Ovary (tissue), 9 donors: Measurements from ENCODE around the gene C11orf54. TPM values are rescaled to one million over a fixed set of nuclear protein-coding genes. Genes with fewer than 3 reads are reported as not detected.
A peak's percentile ranks its signal among the peaks of the same experiment; 100 is the strongest.

Source experiments
- DNase-seq, 5 donors: peaks; one replicate each; pipeline ENCODE4 v3.0.0-alpha.2; 2019 to 2020
- H3K27ac ChIP-seq, 2 donors: fragments of 200-600 bp; one replicate each; pipeline versions ENCODE4 v1.5.1 to v1.8.0; 2019 to 2022
- H3K27me3 ChIP-seq: fragments of 200-600 bp; one replicate; pipeline ENCODE4 v1.8.0; 2022
- H3K36me3 ChIP-seq: fragments of 200-600 bp; sonication (generic); one replicate; pipeline ENCODE4 v1.5.1; 2019
- H3K4me1 ChIP-seq: one replicate; pipeline ENCODE4 v1.8.1; 2013; ENCODE audit warnings: mild to moderate bottlenecking, moderate library complexity; ENCODE audit not compliant: insufficient read depth
- H3K4me3 ChIP-seq: fragments of 200-600 bp; sonication (generic); one replicate; pipeline ENCODE4 v1.5.1; 2017
- H3K9me3 ChIP-seq, 2 donors: fragments of 200-600 bp in 1 of 2; sonication (generic) in 1 of 2; one replicate each; pipeline versions ENCODE4 v1.5.1 to v1.8.1; 2013 to 2019; ENCODE audit warnings: mild to moderate bottlenecking in 1 of 2, moderate library complexity in 1 of 2
- CTCF ChIP-seq, 3 donors: fragments of 450-650 bp in 2 of 3; fragments of 200-600 bp in 1 of 3; IDR thresholded peaks; one replicate each; pipeline versions ENCODE4 v1.5.1 to v1.8.0; 2016 to 2022; ENCODE audit warnings: antibody characterized with exemption in 3 of 3, mild to moderate bottlenecking in 1 of 3
- EP300 ChIP-seq: sonication (generic); formaldehyde crosslinking; IDR thresholded peaks from one replicate; pipeline ENCODE4 v1.6.1; 2017; ENCODE audit warnings: antibody characterized with exemption
- POLR2A ChIP-seq: fragments of 450-650 bp; IDR thresholded peaks from one replicate; pipeline ENCODE4 v1.6.1; 2017; ENCODE audit warnings: antibody characterized with exemption, mild to moderate bottlenecking, moderate library complexity
- WGBS, 3 donors: extraction: QIAGEN DNeasy Blood & Tissue Kit in 1 of 3; methylation state at CpG; one replicate each; pipeline versions ENCODE4 v1.1.5 to v1.1.7; 2013 to 2017; 5-methylcytosine and 5-hydroxymethylcytosine counted together
- intact Hi-C, 4 donors: fragments of 100-400 bp; cut with DNase I; formaldehyde crosslinking; loops; one replicate each; pipeline versions ENCODE4 v1.11.0 to v1.15.1; 2022 to 2023
- microRNA counts: library from miRNA; unstranded; fragments of <30 nt; microRNA quantifications from one replicate; lab custom pipeline; 2016
- microRNA-seq, 3 donors: library from miRNA; unstranded; fragments of <30 nt; microRNA quantifications; one replicate each; pipeline versions ENCODE4 to v1.2.0, GENCODE V29; 2019 to 2020
- polyA plus RNA-seq, 2 donors: library from polyadenylated mRNA; stranded (reverse); fragments of 200-250 nt in 1 of 2; fragments of 350-450 nt in 1 of 2; fragmentation: Illumina TruSeq in 1 of 2; extraction: RNeasy Lipid Tissue Mini Kit (QIAGEN cat#74804) in 1 of 2; gene quantifications; one replicate each; pipeline ENCODE4 v1.2.3, GENCODE V29; 2013 to 2014
- small RNA-seq: library from RNA; depleted of rRNA; stranded (forward); fragments of <200 nt; gene quantifications from one replicate; pipeline ENCODE3, GENCODE V24; 2016
- total RNA-seq, 7 donors: library from RNA; depleted of rRNA in 2 of 7; stranded (reverse); fragments of >200 nt in 2 of 7; fragmentation: NEBNext Ultra II Directional in 3 of 7; extraction: Animal tissue kit (Norgen Biotek cat#: 25700) in 3 of 7; gene quantifications; one replicate each; pipeline versions ENCODE4 v1.1.0 to v1.2.4, GENCODE V29; 2016 to 2023
- donor health status: DM: no; HTN: no; CAD: no; lungs with moderate emphysema.
- donor health status: DM: no; HTN: no; CAD: no.
- donor health status: Bipolar disorder and iron deficiency.
- donor health status: DM: yes; HTN: yes; CAD: no.
- donor health status: DM: no; HTN: no; CAD: no.
- donor health status: DM: yes; HTN: yes; CAD: no.

Gene C11orf54
- total and polyA plus RNA-seq, 9 donors = 22.8 to 48.0 (median 36.0) TPM

GRCh38 chr11:93807980-93808379 is 66.5 kb downstream of the C11orf54 start:
- intact Hi-C loops = no loop called here
- Histone ChIP-seq H3K27me3 (no peaks in the 10 kb centered on the region), H3K27ac (no peak overlapping the region)

GRCh38 chr11:93813974-93814373 is 72.5 kb downstream of the C11orf54 start:
- H3K36me3 ChIP-seq = no peaks in the 10 kb centered on the region
- no peak overlapping the region for H3K27ac ChIP-seq
- no peaks in the 10 kb centered on the region for H3K4me1 ChIP-seq
- H3K4me3 ChIP-seq = no peak overlapping the region
- intact Hi-C loops = no loop called here
- 95 to 97% (median 97%) methylated on average over 5 of the region's 5 CpGs for WGBS, 3 donors
- H3K27me3 ChIP-seq = no peaks in the 10 kb centered on the region
- DNase-seq = no peak
- H3K9me3 ChIP-seq = no peaks in the 10 kb centered on the region
- TF ChIP-seq CTCF (IDR thresholded peaks at IDR 0.05) = no peak
- no peak for TF ChIP-seq EP300
- no peak for TF ChIP-seq POLR2A

More at GRCh38 chr11:93807980-93808379, 66.5 kb downstream of the C11orf54 start:
- TF ChIP-seq POLR2A (no peak), EP300 (no peak), CTCF (IDR thresholded peaks at IDR 0.05) (no peak)
- Histone ChIP-seq H3K4me1 (no peaks in the 10 kb centered on the region), H3K4me3 (no peak overlapping the region), H3K9me3 (no peaks in the 10 kb centered on the region), H3K36me3 (no peaks in the 10 kb centered on the region)
- DNase-seq = no peak
- WGBS, 3 donors = 93 to 98% (median 96%) methylated on average over 3 of the region's 3 CpGs

MicroRNAs encoded within 50 kb of the gene (microRNA counts, 767-probe panel; counts per million panel counts)
- microRNA hsa-miR-1304-5p (lab: Ali Mortazavi, UCI) = 530 counts per million, percentile 78 among the panel's probes with 10 or more counts

Small RNA genes within 50 kb of the gene (microRNA-seq; reads per million reads assigned to microRNA genes)
- 0.75 to 4.1 (median 1.8) reads per million in 3 donors for gene MIR1304

Small RNA genes within 50 kb of the gene (small RNA-seq; reads per million reads assigned to genes)
- not detected for gene RF00019
- gene RF00493 = 35.3 reads per million, percentile 89 among the genes with 10 or more reads in this experiment
- gene SCARNA9 = not detected
- not detected for gene SNORA1
- not detected for gene SNORA18
- not detected for gene SNORA25
- not detected for gene SNORA32
- not detected for gene SNORA40
- not detected for gene SNORA8
- not detected for gene SNORD5
- gene SNORD6 = 363 reads per million, percentile 95 among the genes with 10 or more reads in this experiment

Other genes with a start within 250 kb of the C11orf54 start
- 10 to 100 TPM; 10.8 to 26.5 (median 20.2) TPM for gene SMCO4, start 198.3 kb upstream of the C11orf54 start, total RNA-seq
- gene SMCO4, start 198.3 kb upstream of the C11orf54 start, polyA plus RNA-seq = 10 to 100 TPM; 12.6 to 52.7 TPM
- 10 to 100 TPM in 3 of 7 donors, 1 to 10 TPM in 4; 6.7 to 12.0 (median 8.4) TPM for gene CEP295, start 80.0 kb upstream of the C11orf54 start, total RNA-seq
- gene CEP295, start 80.0 kb upstream of the C11orf54 start, polyA plus RNA-seq = 1 to 10 TPM; 7.1 to 8.4 TPM
- 100 to 1,000 TPM in 6 of 7 donors, 10 to 100 TPM in 1; 73.7 to 155 (median 109) TPM for gene TAF1D, start 177 bp upstream of the C11orf54 start, total RNA-seq
- 10 to 100 TPM; 98.0 to 99.6 TPM for gene TAF1D, start 177 bp upstream of the C11orf54 start, polyA plus RNA-seq
- gene MED17, start 42.6 kb downstream of the C11orf54 start, total RNA-seq = 10 to 100 TPM; 26.9 to 38.3 (median 33.4) TPM
- gene MED17, start 42.6 kb downstream of the C11orf54 start, polyA plus RNA-seq = 10 to 100 TPM; 24.9 to 30.8 TPM
- gene VSTM5, start 108.9 kb downstream of the C11orf54 start, total RNA-seq = under 1 TPM in 4 of 7 donors, not detected in 3; 0.11 to 0.87 (median 0.25) TPM
- under 1 TPM; 0.19 to 0.45 TPM for gene VSTM5, start 108.9 kb downstream of the C11orf54 start, polyA plus RNA-seq